PFSK-1 (cell line): ENCODE measurements around the gene TGM5.

Experiments
- POLR2AphosphoS5 ChIP-seq: IDR thresholded peaks from 2 replicates; pipeline ENCODE4 v1.6.1; 2012; ENCODE audit warnings: low read depth, mild to moderate bottlenecking, control low read depth, low read length, moderate library complexity
- REST ChIP-seq, 2 experiments: IDR thresholded peaks; 2 replicates each; pipeline versions ENCODE4 v1.6.1 to v1.8.0; 2011 to 2012; ENCODE audit warnings: low read depth in 2 of 2, low read length in 2 of 2, control low read depth in 1 of 2, inconsistent platforms in 1 of 2, mild to moderate bottlenecking in 1 of 2, moderate library complexity in 1 of 2; ENCODE audit not compliant: insufficient read depth in 1 of 2

- no peak for TF ChIP-seq REST (IDR thresholded peaks at IDR 0.05; ENCODE audit: insufficient read depth in 1 of 2, low read depth in 2 of 2, low read length in 2 of 2)
- TF ChIP-seq POLR2AphosphoS5 = no peak
These were observed 34.3 kb downstream of the TGM5 start for GRCh38 chr15:43232289-43232874.
